Heart left ventricle (tissue), 13 donors: ENCODE results near the gene B3GNT7.

Source experiments
- POLR2A ChIP-seq, 2 donors: fragments of 450-650 bp; IDR thresholded peaks; one replicate each; pipeline ENCODE4 v1.6.1; 2017; ENCODE audit warnings: antibody characterized with exemption in 2 of 2, mild to moderate bottlenecking in 2 of 2, moderate library complexity in 2 of 2
- TF ChIP-seq, protein P1 (sequence below), 12 donors: fragments of 200-600 bp; sonication (generic) in 4 of 12; IDR thresholded peaks; one replicate each; pipeline versions ENCODE4 v1.5.0 to v1.8.0; 2018 to 2022; ENCODE audit warnings: antibody characterized with exemption in 12 of 12, mild to moderate bottlenecking in 5 of 12
- donor health status: ischemic (EF 13 %, LVEDD 7.1; RV severe dilation, severe dysfunction).
- donor health status: DM: no; HTN: yes; CAD: no.
- donor health status: DM: no; HTN: no; CAD: no.
- donor health status: ischemic (EF 25% LVEDD 6.9; RV normal size, moderate dysfunction).
- donor health status: ischemic (EF 25% LVEDD 5.7; RV mildly dilated, moderate dysfunction).
- donor health status: ischemic (EF 35%, LVEDD 5.7; RV mildly dilated, moderate dysfunction).
- donor health status: nonischemic (EF 11% LVEDD 7.7; RV severe dilation, severe dysfunction).
- donor health status: DM: yes; HTN: yes; CAD: no.
- donor health status: PGD.
- donor health status: ischemic (EF 29% LVEDD 5.4; RV normal size, mild dysfunction).
- donor health status: nonischemic (EF 23%, LVEDD 6.1; RV moderate dilation, normal function).

DNA sequence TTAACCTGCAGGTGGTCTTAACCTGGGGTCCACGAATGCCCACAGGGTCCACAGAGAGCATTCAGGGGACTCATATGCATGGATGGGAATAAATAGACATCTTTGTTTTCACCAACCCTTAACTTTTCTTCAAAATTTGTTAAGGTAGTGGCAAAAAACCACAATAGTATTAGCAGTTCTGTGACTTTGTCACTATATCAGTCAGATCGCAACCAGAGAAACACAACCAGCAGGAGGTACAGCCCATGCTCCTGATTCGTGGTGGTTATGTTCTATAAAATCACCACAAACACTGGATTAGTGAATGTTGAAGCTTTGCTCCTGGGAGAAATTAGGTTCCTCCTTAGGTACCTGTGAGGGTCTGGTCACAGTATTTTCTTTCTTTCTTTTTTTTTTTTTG lies 31.6 kb downstream of the B3GNT7 start:
- TF ChIP-seq, protein P1, sequence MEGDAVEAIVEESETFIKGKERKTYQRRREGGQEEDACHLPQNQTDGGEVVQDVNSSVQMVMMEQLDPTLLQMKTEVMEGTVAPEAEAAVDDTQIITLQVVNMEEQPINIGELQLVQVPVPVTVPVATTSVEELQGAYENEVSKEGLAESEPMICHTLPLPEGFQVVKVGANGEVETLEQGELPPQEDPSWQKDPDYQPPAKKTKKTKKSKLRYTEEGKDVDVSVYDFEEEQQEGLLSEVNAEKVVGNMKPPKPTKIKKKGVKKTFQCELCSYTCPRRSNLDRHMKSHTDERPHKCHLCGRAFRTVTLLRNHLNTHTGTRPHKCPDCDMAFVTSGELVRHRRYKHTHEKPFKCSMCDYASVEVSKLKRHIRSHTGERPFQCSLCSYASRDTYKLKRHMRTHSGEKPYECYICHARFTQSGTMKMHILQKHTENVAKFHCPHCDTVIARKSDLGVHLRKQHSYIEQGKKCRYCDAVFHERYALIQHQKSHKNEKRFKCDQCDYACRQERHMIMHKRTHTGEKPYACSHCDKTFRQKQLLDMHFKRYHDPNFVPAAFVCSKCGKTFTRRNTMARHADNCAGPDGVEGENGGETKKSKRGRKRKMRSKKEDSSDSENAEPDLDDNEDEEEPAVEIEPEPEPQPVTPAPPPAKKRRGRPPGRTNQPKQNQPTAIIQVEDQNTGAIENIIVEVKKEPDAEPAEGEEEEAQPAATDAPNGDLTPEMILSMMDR (IDR thresholded peaks at IDR 0.05), result no peak
- TF ChIP-seq POLR2A (IDR thresholded peaks at IDR 0.05), result no peak
